Pancreas (tissue), 10 donors: ENCODE results near the gene ULK3. TPM values are rescaled to one million over a fixed set of nuclear protein-coding genes. Genes with fewer than 3 reads are reported as not detected.

ENCODE experiments used
- ATAC-seq, 4 donors: fragments of 200-7000 bp; cut with Tn5 transposase; one replicate each; pipeline versions ENCODE4 v1.8.0 to v1.9.1; 2020; ENCODE audit warnings: mild to moderate bottlenecking in 4 of 4, moderate library complexity in 4 of 4
- DNase-seq, 6 donors: peaks; one replicate each; pipeline ENCODE4 v3.0.0-alpha.2; 2020
- FAIRE-seq: peaks from 2 replicates; lab custom pipeline; 2012; peaks lifted over from hg19 to GRCh38; lab: Jason Lieb, UNC
- H3K27ac ChIP-seq, 4 donors: fragments of 200-600 bp; sonication (generic); 1 replicate in 3 of 4; 2 replicates in 1 of 4; pipeline versions ENCODE4 v1.5.0 to v1.8.0; 2020
- H3K27me3 ChIP-seq, 4 donors: fragments of 200-600 bp; one replicate each; pipeline ENCODE4 v1.8.0; 2021
- H3K36me3 ChIP-seq, 3 donors: fragments of 200-600 bp; sonication (generic) in 1 of 3; one replicate each; pipeline versions ENCODE4 v1.5.0 to v1.8.0; 2020 to 2021
- H3K4me1 ChIP-seq, 3 donors: fragments of 200-600 bp; one replicate each; pipeline ENCODE4 v1.8.0; 2021
- H3K4me3 ChIP-seq, 4 donors: fragments of 200-600 bp; sonication (generic) in 2 of 4; one replicate each; pipeline versions ENCODE4 v1.5.0 to v1.8.0; 2020 to 2021
- H3K9me3 ChIP-seq, 4 donors: fragments of 200-600 bp; one replicate each; pipeline ENCODE4 v1.8.0; 2021
- CTCF ChIP-seq, 4 donors: fragments of 200-600 bp; sonication (generic) in 3 of 4; IDR thresholded peaks; one replicate each; pipeline versions ENCODE4 v1.5.0 to v1.8.0; 2021; ENCODE audit warnings: antibody characterized with exemption in 4 of 4
- WGBS, 2 donors: extraction: QIAGEN DNeasy Blood & Tissue Kit; methylation state at CpG; one replicate each; pipeline ENCODE4 v1.1.7; 2013; 5-methylcytosine and 5-hydroxymethylcytosine counted together
- intact Hi-C, 3 donors: fragments of 100-400 bp; cut with DNase I; formaldehyde crosslinking; loops; one replicate each; pipeline versions ENCODE4 v1.11.1 to v1.14.2; 2022
- polyA plus RNA-seq, 2 donors: library from polyadenylated mRNA; stranded (reverse); fragments of 200-250 nt; gene quantifications; one replicate each; pipeline ENCODE4 v1.2.3, GENCODE V29; 2013
- total RNA-seq, 6 donors: library from RNA; stranded (reverse); fragmentation: NEBNext Ultra II Directional in 4 of 6; extraction: Animal tissue kit (Norgen Biotek cat#: 25700) in 4 of 6; gene quantifications; one replicate each; pipeline versions ENCODE4 v1.2.1 to v1.2.4, GENCODE V29; 2021 to 2023
- donor health status: healthy with polysubstance abuse.
- donor health status: DM: no; HTN: no; CAD: no; lungs with moderate emphysema.
- donor health status: DM: no; HTN: no; CAD: no.
- donor health status: control.
- donor health status: control.
- donor health status: Bipolar disorder and iron deficiency.
- donor health status: DM: yes; HTN: yes; CAD: no.
- donor health status: DM: no; HTN: no; CAD: no.
- donor health status: DM: no; HTN: no; CAD: no.
- donor health status: DM: yes; HTN: yes; CAD: no.

The ULK3 gene
- total and polyA plus RNA-seq, 8 donors: 15.0 to 83.5 (median 22.2) TPM

DNA sequence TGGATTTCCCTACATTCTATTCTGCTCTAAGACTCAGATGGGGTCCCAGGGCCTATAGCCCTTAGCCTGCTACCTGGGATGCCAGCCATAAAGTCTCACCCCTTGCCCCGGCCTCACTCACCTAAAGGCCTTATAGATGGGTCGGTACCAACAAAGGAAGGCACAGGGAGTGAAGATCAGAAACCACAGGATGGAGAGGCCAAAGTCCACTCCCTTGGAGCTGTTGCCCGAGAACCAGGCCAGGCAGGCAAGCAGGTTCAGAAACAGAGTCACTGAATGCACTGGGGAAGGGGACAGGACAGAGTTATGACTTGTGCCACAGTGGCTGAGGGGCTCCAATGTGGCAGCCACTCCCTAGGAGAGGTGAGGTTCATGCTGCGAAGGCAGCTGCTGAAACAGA, 7.4 kb upstream of the ULK3 start:
- 81 to 87% methylated on average over 4 of the region's 4 CpGs for WGBS, 2 donors
- ATAC-seq (no peak), DNase-seq (no peak), FAIRE-seq (no peak)
- no peak overlapping the region for H3K27ac ChIP-seq
- H3K4me1 ChIP-seq: no peaks in the 10 kb centered on the region
- intact Hi-C loops: no loop called here
- H3K36me3 ChIP-seq: peaks cover 0 to 58% (median 42%) of the 10 kb centered on the region in 3 donors
- H3K9me3 ChIP-seq: no peaks in the 10 kb centered on the region
- TF ChIP-seq CTCF (IDR thresholded peaks at IDR 0.05): no peak
- no peaks in the 10 kb centered on the region for H3K27me3 ChIP-seq
- no peak overlapping the region for H3K4me3 ChIP-seq

DNA sequence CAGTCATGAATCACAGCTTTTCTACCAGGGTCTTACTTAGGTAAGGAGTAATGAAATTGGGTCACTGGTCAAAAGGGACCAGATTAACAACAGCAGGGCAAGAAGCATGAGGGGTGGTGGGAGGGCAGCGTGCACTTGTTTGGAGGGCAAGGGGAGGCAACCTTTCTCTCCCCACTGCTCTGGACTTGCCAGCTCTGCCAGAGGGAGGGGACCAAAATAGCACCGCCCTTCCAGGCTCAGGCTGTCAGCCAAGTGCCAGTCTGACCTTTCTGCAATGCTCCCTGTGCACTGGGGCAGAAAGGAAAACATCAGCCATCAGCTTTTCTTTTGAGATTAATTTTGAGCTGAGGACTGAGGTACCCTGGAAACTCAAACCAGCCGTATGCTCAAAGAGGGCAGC, 4.5 kb upstream of the ULK3 start:
- intact Hi-C loops: no loop called here
- FAIRE-seq: no peak
- H3K27ac ChIP-seq: no peak overlapping the region
- no peak for ATAC-seq
- WGBS, 2 donors: 80 to 83% methylated on average over 3 of the region's 3 CpGs
- no peaks in the 10 kb centered on the region for H3K4me1 ChIP-seq
- H3K27me3 ChIP-seq: no peaks in the 10 kb centered on the region
- H3K36me3 ChIP-seq: peaks cover 0 to 43% (median 32%) of the 10 kb centered on the region in 3 donors
- H3K4me3 ChIP-seq: no peak overlapping the region
- DNase-seq: no peak
- TF ChIP-seq CTCF (IDR thresholded peaks at IDR 0.05): no peak
- H3K9me3 ChIP-seq: no peaks in the 10 kb centered on the region

GRCh38 chr15:74845581-74845980, 2.6 kb upstream of the ULK3 start:
- no peak for TF ChIP-seq CTCF (IDR thresholded peaks at IDR 0.05)
- peaks cover 4 to 6% (median 5%) of the 10 kb centered on the region in 3 donors for H3K4me1 ChIP-seq
- ATAC-seq (no peak), FAIRE-seq (no peak), DNase-seq (no peak)
- no peak overlapping the region for H3K4me3 ChIP-seq
- no peak overlapping the region for H3K27ac ChIP-seq
- WGBS, 2 donors: 88 to 92% methylated on average over 4 of the region's 4 CpGs
- intact Hi-C loops: no loop called here
- no peaks in the 10 kb centered on the region for H3K27me3 ChIP-seq
- no peaks in the 10 kb centered on the region for H3K9me3 ChIP-seq
- H3K36me3 ChIP-seq: peaks cover 0 to 24% (median 16%) of the 10 kb centered on the region in 3 donors

DNA sequence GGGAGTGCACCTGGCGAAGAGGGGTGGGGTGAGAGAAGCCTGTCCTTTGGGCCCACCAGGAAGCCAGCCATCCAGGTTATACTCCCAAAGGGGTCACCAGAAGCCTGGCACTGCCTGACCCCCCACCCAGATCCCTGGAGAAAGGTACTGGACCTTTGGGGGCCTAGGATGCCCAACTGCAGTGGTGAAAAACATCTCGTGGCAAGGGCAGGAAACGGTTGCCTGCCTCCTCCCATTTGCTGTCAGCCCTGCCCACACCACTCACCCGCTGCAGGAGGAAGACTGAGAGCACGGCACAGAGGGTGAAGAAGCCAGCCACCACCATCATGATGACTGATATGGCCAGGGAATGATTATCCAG, 2.2 kb upstream of the ULK3 start:
- Histone ChIP-seq H3K9me3 (no peaks in the 10 kb centered on the region), H3K27ac (no peak overlapping the region), H3K27me3 (no peaks in the 10 kb centered on the region), H3K36me3 (peaks cover 0 to 20% (median 12%) of the 10 kb centered on the region in 3 donors), H3K4me3 (no peak overlapping the region), H3K4me1 (peaks cover 4 to 6% (median 5%) of the 10 kb centered on the region in 3 donors)
- FAIRE-seq (no peak), ATAC-seq (no peak), DNase-seq (no peak)
- intact Hi-C loops: no loop called here
- 79 to 85% methylated on average over 5 of the region's 5 CpGs for WGBS, 2 donors
- TF ChIP-seq CTCF (IDR thresholded peaks at IDR 0.05): no peak

- H3K9me3 ChIP-seq: no peaks in the 10 kb centered on the region
- FAIRE-seq (no peak), ATAC-seq (no peak), DNase-seq (no peak)
- H3K4me1 ChIP-seq: peaks cover 4 to 6% (median 5%) of the 10 kb centered on the region in 3 donors
- H3K27ac ChIP-seq: no peak overlapping the region
- H3K27me3 ChIP-seq: no peaks in the 10 kb centered on the region
- peaks cover 0 to 14% (median 6%) of the 10 kb centered on the region in 3 donors for H3K36me3 ChIP-seq
- 76 to 77% methylated on average over 12 of the region's 12 CpGs for WGBS, 2 donors
- no peak overlapping the region for H3K4me3 ChIP-seq
- intact Hi-C loops: no loop called here
- TF ChIP-seq CTCF (IDR thresholded peaks at IDR 0.05): no peak
Observed at GRCh38 chr15:74844319-74845207, 1.6 kb upstream of the ULK3 start.
